Muscle of leg (tissue), 9 donors: Measurements from ENCODE around the gene PNKD. TPM values are rescaled to one million over a fixed set of nuclear protein-coding genes. Genes with fewer than 3 reads are reported as not detected.

Experiments
- polyA plus RNA-seq, 8 donors: library from polyadenylated mRNA; unstranded; fragments of 120-200 nt; gene quantifications; one replicate each; pipeline versions ENCODE4 v1.2.1 to v1.2.3, GENCODE V29; 2013; ENCODE audit warnings: inconsistent platforms in 1 of 8, low replicate concordance in 1 of 8; ENCODE audit not compliant: insufficient read length in 8 of 8, insufficient read depth in 1 of 8
- total RNA-seq: library from RNA; stranded (reverse); fragments of 120-200 nt; gene quantifications from one replicate; pipeline ENCODE4 v1.2.4, GENCODE V29; 2013

The PNKD gene
- total and polyA plus RNA-seq, 9 donors, result 46.4 to 61.8 (median 50.7) TPM

Other genes starting within 250 kb of the PNKD start
- gene RUFY4, start 201.3 kb upstream of the PNKD start, total RNA-seq, result 0.27 TPM
- gene RUFY4, start 201.3 kb upstream of the PNKD start, polyA plus RNA-seq, result under 1 TPM in 6 of 8 donors, not detected in 2; 0.14 to 0.28 (median 0.21) TPM
- gene CXCR2, start 144.5 kb upstream of the PNKD start, total RNA-seq, result 0.04 TPM
- under 1 TPM; 0.12 to 0.83 (median 0.30) TPM for gene CXCR2, start 144.5 kb upstream of the PNKD start, polyA plus RNA-seq
- gene CXCR1, start 103.6 kb upstream of the PNKD start, total RNA-seq, result not detected
- gene CXCR1, start 103.6 kb upstream of the PNKD start, polyA plus RNA-seq, result under 1 TPM in 4 of 8 donors, not detected in 4; 0.06 to 0.30 (median 0.11) TPM
- 206 TPM for gene ARPC2, start 53.3 kb upstream of the PNKD start, total RNA-seq
- gene ARPC2, start 53.3 kb upstream of the PNKD start, polyA plus RNA-seq, result 100 to 1,000 TPM; 220 to 261 (median 237) TPM
- gene GPBAR1, start 9.5 kb upstream of the PNKD start, total RNA-seq, result 1.3 TPM
- 1 to 10 TPM; 1.9 to 5.7 (median 2.9) TPM for gene GPBAR1, start 9.5 kb upstream of the PNKD start, polyA plus RNA-seq
- 88.4 TPM for gene AAMP, start 382 bp upstream of the PNKD start, total RNA-seq
- gene AAMP, start 382 bp upstream of the PNKD start, polyA plus RNA-seq, result 100 to 1,000 TPM in 7 of 8 donors, 10 to 100 TPM in 1; 89.5 to 124 (median 111) TPM
- gene TMBIM1, start 22.0 kb downstream of the PNKD start, total RNA-seq, result 81.5 TPM
- 10 to 100 TPM; 72.2 to 95.7 (median 77.7) TPM for gene TMBIM1, start 22.0 kb downstream of the PNKD start, polyA plus RNA-seq
- gene CATIP, start 86.3 kb downstream of the PNKD start, total RNA-seq, result not detected
- gene CATIP, start 86.3 kb downstream of the PNKD start, polyA plus RNA-seq, result under 1 TPM in 5 of 8 donors, not detected in 3; 0.07 to 0.31 (median 0.13) TPM
- 0.49 TPM for gene SLC11A1, start 111.8 kb downstream of the PNKD start, total RNA-seq
- 1 to 10 TPM in 3 of 8 donors, under 1 TPM in 5; 0.16 to 2.0 (median 0.64) TPM for gene SLC11A1, start 111.8 kb downstream of the PNKD start, polyA plus RNA-seq
- 64.9 TPM for gene CTDSP1, start 129.3 kb downstream of the PNKD start, total RNA-seq
- 100 to 1,000 TPM in 3 of 8 donors, 10 to 100 TPM in 5; 86.3 to 115 (median 93.9) TPM for gene CTDSP1, start 129.3 kb downstream of the PNKD start, polyA plus RNA-seq
- not detected for gene VIL1, start 148.6 kb downstream of the PNKD start, total RNA-seq
- gene VIL1, start 148.6 kb downstream of the PNKD start, polyA plus RNA-seq, result 10 to 100 TPM in 1 of 8 donors, 1 to 10 TPM in 1, under 1 TPM in 4, not detected in 2; 0.12 to 19.1 (median 0.45) TPM